HS-5 (cell line): ENCODE results near the gene BMP6.
"Not testable (repeated sequence)": the region's sequence is repeated elsewhere in the genome, so short reads cannot be mapped to it uniquely, and the experiment has no call there.

Experiments used
- DNase-seq: peaks from one replicate; pipeline ENCODE4 v3.0.0-alpha.2; 2012; ENCODE audit warnings: low read depth

The BMP6 gene

DNA sequence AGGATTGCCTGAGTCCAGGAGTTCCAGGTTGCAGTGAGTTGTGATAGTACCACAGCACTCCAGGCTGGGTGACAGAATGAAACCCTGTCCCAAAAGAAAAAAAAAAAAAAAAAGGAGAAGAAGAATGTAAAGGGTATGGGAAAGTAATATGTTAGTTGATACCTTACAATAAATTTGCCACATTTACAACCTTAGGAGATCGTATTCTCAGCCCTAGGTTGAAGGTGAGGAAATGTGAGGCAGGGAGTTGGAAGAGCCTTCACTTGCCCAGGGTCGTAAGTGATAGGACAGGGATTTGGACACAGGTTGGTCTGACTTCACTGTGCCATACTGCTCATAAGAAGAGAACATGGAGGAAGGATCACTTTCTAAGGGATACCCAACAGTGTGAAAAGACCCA, 68.6 kb downstream of the BMP6 start:
- no peak for DNase-seq

- no peak for DNase-seq
Measured at GRCh38 chr6:7797386-7797785, 71.5 kb downstream of the BMP6 start.

DNA sequence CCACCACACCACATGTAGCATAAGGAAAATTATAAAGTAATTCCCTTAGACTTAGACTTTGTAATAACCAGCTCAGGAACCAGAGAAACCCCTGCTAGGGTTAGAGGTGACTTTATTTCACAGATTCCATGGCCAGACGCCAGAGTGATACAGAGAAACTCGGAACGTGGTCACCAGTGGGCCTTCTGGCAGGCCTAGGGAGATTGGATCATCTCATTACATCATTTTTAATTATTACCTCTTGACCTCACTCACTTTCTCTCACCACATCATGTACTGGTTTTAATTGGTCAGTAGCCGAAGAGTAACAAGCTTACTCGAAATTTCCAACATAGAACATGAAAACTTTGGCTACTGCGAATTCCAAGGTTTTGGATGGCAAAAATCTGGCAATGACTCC, 72.9 kb downstream of the BMP6 start:
- no peak for DNase-seq

DNA sequence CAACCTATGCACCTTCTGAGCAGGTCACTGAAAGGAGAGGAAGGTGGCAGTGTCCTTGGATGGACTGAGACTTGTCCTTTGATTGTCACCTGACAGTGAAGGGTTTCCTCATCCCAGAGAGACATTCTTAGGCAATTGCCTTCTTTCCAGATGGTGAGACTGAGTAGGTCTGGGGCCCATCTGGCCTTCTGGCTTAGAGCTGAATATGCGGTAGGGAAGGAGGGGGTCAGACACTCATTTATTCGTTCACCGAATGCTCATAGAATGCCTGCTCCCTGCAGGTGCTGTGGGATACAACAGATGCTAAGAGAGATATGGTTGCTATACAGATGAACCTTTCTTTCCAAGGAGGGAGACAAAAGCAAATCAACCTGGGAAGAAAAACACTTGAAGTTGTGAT, 76.8 kb downstream of the BMP6 start:
- no peak for DNase-seq

- no peak for DNase-seq
Measured at GRCh38 chr6:7803214-7803613, 77.3 kb downstream of the BMP6 start.

- DNase-seq, result no peak
Measured at GRCh38 chr6:7805078-7805849, 79.4 kb downstream of the BMP6 start.

- no peak for DNase-seq
Measured at GRCh38 chr6:7805850-7806214, 79.9 kb downstream of the BMP6 start.

- DNase-seq, result no peak
Measured at GRCh38 chr6:7806711-7807110, 80.8 kb downstream of the BMP6 start.

DNA sequence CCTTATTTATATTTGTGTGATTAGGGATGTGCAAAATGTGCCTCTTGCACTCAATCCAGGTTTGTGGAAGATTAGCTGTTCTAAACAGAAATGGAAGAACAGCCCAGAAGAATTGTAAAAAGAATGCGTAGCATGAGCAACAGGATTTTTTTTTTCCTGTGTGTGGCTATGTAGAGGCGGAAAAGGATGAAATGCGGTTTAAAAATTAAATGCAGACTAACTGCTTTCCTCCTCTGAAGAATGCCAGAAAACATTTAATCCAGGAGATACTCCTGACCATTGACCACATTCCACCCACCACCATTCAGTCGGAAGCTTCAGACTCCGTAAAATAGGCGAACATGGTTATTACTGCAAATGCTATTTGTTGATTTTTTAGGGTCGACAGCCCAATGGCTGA, 83.4 kb downstream of the BMP6 start:
- DNase-seq, result no peak

DNA sequence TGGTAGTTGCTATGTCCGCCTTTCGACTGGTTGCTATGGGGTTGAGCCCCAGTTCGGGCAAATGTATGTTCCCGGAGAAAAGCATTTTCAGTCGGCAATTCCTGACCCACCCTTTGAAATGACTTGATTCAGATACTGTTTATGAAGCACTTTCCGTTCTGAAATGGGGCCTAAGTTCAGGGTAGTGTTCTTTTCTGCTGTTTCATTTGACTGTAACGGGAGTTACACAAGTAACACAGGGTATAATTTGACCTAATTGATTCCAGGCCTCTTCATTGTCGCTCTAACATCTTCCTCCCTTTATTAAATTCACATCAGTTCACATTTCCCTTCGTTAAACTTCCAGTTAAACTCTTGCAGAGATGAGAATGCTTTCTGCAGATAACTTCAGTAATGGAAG, 85.5 kb downstream of the BMP6 start:
- DNase-seq, result no peak

GRCh38 chr6:7812623-7813022, 86.7 kb downstream of the BMP6 start:
- DNase-seq, result no peak

- no peak for DNase-seq
Measured at GRCh38 chr6:7813193-7813592, 87.3 kb downstream of the BMP6 start.

DNA sequence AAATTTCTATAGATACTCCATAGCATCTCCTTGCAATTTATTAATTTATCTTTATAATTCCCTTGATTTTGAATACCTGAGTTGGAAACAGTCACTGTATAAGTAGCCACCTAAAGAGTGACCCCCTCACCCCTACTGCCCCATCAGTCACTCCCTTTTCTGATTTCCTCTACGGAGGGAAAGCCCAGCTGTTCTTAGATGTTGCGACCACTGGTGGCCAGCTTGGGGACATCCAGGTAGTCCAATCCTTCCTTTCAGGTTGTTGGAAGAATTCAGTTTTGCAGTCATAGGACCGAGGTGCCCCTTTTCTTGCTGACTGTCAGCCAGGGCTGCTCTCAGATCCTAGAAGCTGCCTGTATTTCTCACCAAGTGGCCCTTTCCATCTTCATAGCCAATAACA, 87.8 kb downstream of the BMP6 start:
- no peak for DNase-seq

GRCh38 chr6:7815716-7816115, 89.8 kb downstream of the BMP6 start:
- DNase-seq, result no peak

- not testable (repeated sequence) for DNase-seq
Measured at GRCh38 chr6:7817184-7817583, 91.3 kb downstream of the BMP6 start.

- no peak for DNase-seq
Measured at GRCh38 chr6:7818257-7819214, 92.6 kb downstream of the BMP6 start.

GRCh38 chr6:7819431-7820015, 93.6 kb downstream of the BMP6 start:
- peak; percentile 35 for DNase-seq

DNA sequence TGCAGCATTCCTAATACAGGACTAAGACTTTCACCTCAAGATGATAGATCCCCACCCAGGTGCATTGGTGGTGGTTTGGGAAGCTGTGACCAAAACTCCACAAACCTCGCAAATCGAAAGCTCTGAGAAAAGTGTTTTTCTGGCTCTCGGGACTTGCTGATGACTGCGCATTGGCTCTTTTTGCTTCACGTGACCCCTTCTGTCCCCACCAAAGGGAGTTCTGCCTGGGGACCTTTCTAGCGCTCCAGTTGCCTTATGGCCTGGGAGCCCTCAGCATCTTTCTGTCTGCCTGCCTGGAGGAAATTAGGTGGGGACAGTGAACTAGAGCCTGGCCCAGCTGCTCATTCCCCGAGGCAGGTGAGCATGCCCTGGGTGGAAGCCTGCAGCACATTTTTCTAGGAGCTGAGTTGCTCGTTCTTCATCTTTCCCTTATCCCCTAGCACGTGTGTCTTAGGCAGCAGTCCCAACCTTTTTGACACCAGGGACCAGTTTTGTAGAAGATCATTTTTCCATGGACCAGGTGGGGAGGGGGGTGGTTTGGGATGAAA, 94.5 kb downstream of the BMP6 start:
- DNase-seq, result no peak

- DNase-seq, result no peak
Measured at GRCh38 chr6:7821426-7821825, 95.5 kb downstream of the BMP6 start.

GRCh38 chr6:7823552-7823951, 97.7 kb downstream of the BMP6 start:
- DNase-seq, result no peak

GRCh38 chr6:7825986-7826385, 100.1 kb downstream of the BMP6 start:
- no peak for DNase-seq

GRCh38 chr6:7827142-7827541, 101.2 kb downstream of the BMP6 start:
- no peak for DNase-seq

DNA sequence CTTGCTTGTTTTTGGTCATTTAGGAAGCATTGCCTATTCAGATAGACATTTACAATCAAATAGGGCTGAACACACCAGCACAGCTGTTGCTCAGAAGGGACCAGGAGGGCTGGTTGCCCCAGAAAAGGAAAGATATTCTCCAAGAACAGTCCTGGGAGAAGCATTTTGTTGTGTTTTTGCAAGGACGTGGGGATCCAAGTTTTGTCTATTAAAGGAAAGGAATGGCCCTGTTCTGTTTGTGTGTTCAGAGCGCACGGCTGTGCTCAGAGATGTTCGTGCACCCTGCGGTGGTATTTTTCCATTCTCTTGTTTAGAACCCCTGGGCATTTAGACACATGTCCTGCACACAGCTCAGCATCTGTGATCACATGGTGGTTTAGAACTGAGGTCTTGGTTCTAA, 102.2 kb downstream of the BMP6 start:
- no peak for DNase-seq
